ENCODE measurements around the gene KRTAP4-16.
"Not testable (repeated sequence)": the region's sequence is repeated elsewhere in the genome, so short reads cannot be mapped to it uniquely, and the experiment has no call there.

Gene KRTAP4-16

GRCh38 chr17:41101586-41102259, at the start of gene KRTAP4-16:
Gene KRTAP4-16, minus strand, starts transcription at chr17:41102209. Its CDS starts 0 bp downstream, at chr17:41102209.
- Histone ChIP-seq H3K27ac (ENCODE audit: low read length) (no peak within 1 kb of the TSS), H3K9ac (ENCODE audit: low read depth, low read length) (no peak within 1 kb of the TSS), H3K4me3 (ENCODE audit: low read length) (no peak within 1 kb of the TSS), H3K36me3 (ENCODE audit: insufficient read depth, low read depth, low read length) (no peaks in the 10 kb centered on the region), H3K9me3 (ENCODE audit: insufficient read depth, low read depth, low read length) (no peaks in the 10 kb centered on the region), H3K4me1 (ENCODE audit: insufficient read depth, low read length) (peaks cover 7% of the 10 kb centered on the region; the same call in 1 of the 2 replicates), H3K27me3 (ENCODE audit: insufficient read depth, low read length) (no peaks in the 10 kb centered on the region)

- Histone ChIP-seq H3K36me3 (ENCODE audit: insufficient read depth, low read depth, low read length) (no peaks in the 10 kb centered on the region), H3K27ac (ENCODE audit: low read length) (no peak overlapping the region), H3K4me1 (ENCODE audit: insufficient read depth, low read length) (no peaks in the 10 kb centered on the region), H3K9me3 (ENCODE audit: insufficient read depth, low read depth, low read length) (no peaks in the 10 kb centered on the region), H3K9ac (ENCODE audit: low read depth, low read length) (no peak overlapping the region), H3K4me3 (ENCODE audit: low read length) (no peak overlapping the region), H3K27me3 (ENCODE audit: insufficient read depth, low read length) (no peaks in the 10 kb centered on the region)
Measured at GRCh38 chr17:41151525-41151924, 49.5 kb upstream of the KRTAP4-16 start.

GRCh38 chr17:41150026-41150425, 48.0 kb upstream of the KRTAP4-16 start:
- Histone ChIP-seq H3K9ac (ENCODE audit: low read depth, low read length) (no peak overlapping the region), H3K27ac (ENCODE audit: low read length) (no peak overlapping the region), H3K4me3 (ENCODE audit: low read length) (no peak overlapping the region), H3K9me3 (ENCODE audit: insufficient read depth, low read depth, low read length) (no peaks in the 10 kb centered on the region), H3K4me1 (ENCODE audit: insufficient read depth, low read length) (no peaks in the 10 kb centered on the region), H3K27me3 (ENCODE audit: insufficient read depth, low read length) (no peaks in the 10 kb centered on the region), H3K36me3 (ENCODE audit: insufficient read depth, low read depth, low read length) (no peaks in the 10 kb centered on the region)

- Histone ChIP-seq H3K4me3 (ENCODE audit: low read length) (no peak within 1 kb of the TSS), H3K9ac (ENCODE audit: low read depth, low read length) (no peak within 1 kb of the TSS), H3K36me3 (ENCODE audit: insufficient read depth, low read depth, low read length) (no peaks in the 10 kb centered on the region), H3K27me3 (ENCODE audit: insufficient read depth, low read length) (no peaks in the 10 kb centered on the region), H3K9me3 (ENCODE audit: insufficient read depth, low read depth, low read length) (no peaks in the 10 kb centered on the region), H3K4me1 (ENCODE audit: insufficient read depth, low read length) (no peaks in the 10 kb centered on the region), H3K27ac (ENCODE audit: low read length) (no peak within 1 kb of the TSS)
Measured at GRCh38 chr17:41149652-41149985, 47.6 kb upstream of the KRTAP4-16 start, which contains the start of gene KRTAP4-5. Gene KRTAP4-5, minus strand, starts transcription at chr17:41149825. Its CDS starts 58 bp downstream, at chr17:41149767.

DNA sequence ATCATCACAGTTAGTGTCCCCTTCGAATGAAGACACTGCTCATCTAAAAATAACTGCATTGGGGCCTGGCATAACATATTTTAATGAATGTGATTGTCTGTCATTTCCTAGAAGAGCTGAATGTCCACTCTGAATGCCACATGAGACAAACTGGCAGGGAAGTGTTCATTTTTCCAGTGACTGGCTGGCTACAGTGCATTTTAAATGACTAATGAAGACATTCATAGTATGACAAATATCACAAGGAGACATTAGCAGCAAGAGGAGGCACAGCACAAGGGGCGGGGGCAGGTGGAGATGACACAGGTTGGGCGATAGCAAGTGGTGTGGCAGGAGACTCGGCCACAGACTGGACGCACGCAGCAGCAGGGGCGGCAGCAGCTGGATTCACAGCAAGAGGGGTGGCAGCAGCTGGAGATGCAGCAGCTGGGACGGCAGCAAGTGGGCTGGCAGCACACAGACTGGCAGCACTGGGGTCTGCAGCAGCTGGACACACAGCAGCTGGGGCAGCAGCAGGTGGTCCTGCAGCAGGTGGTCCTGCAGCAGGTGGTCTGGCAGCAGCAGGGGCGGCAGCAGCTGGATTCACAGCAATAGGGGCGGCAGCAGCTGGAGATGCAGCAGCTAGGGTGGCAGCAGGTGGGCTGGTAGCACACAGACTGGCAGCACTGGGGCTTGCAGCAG, 47.1 kb upstream of the KRTAP4-16 start:
- not testable (repeated sequence) for H3K9me3 ChIP-seq (ENCODE audit: insufficient read depth, low read depth, low read length); H3K4me3 ChIP-seq (ENCODE audit: low read length); H3K4me1 ChIP-seq (ENCODE audit: insufficient read depth, low read length); H3K27ac ChIP-seq (ENCODE audit: low read length); H3K36me3 ChIP-seq (ENCODE audit: insufficient read depth, low read depth, low read length); H3K9ac ChIP-seq (ENCODE audit: low read depth, low read length); H3K27me3 ChIP-seq (ENCODE audit: insufficient read depth, low read length)

GRCh38 chr17:41147531-41148204, 45.7 kb upstream of the KRTAP4-16 start:
- no peak overlapping the region for H3K9ac ChIP-seq (ENCODE audit: low read depth, low read length)
- H3K4me1 ChIP-seq (ENCODE audit: insufficient read depth, low read length) = no peaks in the 10 kb centered on the region
- H3K9me3 ChIP-seq (ENCODE audit: insufficient read depth, low read depth, low read length) = peaks cover 14% of the 10 kb centered on the region
- H3K27me3 ChIP-seq (ENCODE audit: insufficient read depth, low read length) = no peaks in the 10 kb centered on the region
- H3K27ac ChIP-seq (ENCODE audit: low read length) = no peak overlapping the region
- H3K36me3 ChIP-seq (ENCODE audit: insufficient read depth, low read depth, low read length) = no peaks in the 10 kb centered on the region
- no peak overlapping the region for H3K4me3 ChIP-seq (ENCODE audit: low read length)

GRCh38 chr17:41145261-41145660, 43.3 kb upstream of the KRTAP4-16 start:
- Histone ChIP-seq H3K4me3 (ENCODE audit: low read length) (no peak overlapping the region), H3K9me3 (ENCODE audit: insufficient read depth, low read depth, low read length) (peaks cover 14% of the 10 kb centered on the region), H3K27ac (ENCODE audit: low read length) (no peak overlapping the region), H3K27me3 (ENCODE audit: insufficient read depth, low read length) (no peaks in the 10 kb centered on the region), H3K36me3 (ENCODE audit: insufficient read depth, low read depth, low read length) (no peaks in the 10 kb centered on the region), H3K4me1 (ENCODE audit: insufficient read depth, low read length) (no peaks in the 10 kb centered on the region), H3K9ac (ENCODE audit: low read depth, low read length) (no peak overlapping the region)

DNA sequence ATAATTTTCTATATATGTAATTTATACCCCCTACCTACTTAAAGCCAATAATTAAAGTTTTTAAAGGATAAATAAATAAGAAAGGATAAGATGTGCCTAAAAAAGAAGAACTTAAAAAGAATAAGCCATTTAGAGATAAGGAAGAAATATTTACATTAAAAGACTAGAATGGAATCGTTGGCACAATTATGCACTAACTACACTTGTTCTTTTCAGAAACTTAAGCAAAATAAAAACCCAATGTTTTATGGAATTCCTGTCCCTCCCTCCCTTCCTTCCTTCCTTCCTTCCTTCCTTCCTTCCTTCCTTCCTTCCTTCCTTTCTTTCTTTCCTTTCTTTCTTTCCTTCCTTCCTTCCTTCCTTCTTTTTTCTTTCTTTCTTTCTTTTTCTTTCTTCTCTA, 42.8 kb upstream of the KRTAP4-16 start:
- Histone ChIP-seq H3K4me3 (ENCODE audit: low read length) (no peak overlapping the region), H3K27ac (ENCODE audit: low read length) (no peak overlapping the region)

GRCh38 chr17:41141361-41141760, 39.4 kb upstream of the KRTAP4-16 start:
- Histone ChIP-seq H3K9me3 (ENCODE audit: insufficient read depth, low read depth, low read length) (peaks cover 18% of the 10 kb centered on the region), H3K4me3 (ENCODE audit: low read length) (no peak overlapping the region), H3K4me1 (ENCODE audit: insufficient read depth, low read length) (no peaks in the 10 kb centered on the region), H3K27ac (ENCODE audit: low read length) (no peak overlapping the region), H3K9ac (ENCODE audit: low read depth, low read length) (no peak overlapping the region), H3K27me3 (ENCODE audit: insufficient read depth, low read length) (no peaks in the 10 kb centered on the region), H3K36me3 (ENCODE audit: insufficient read depth, low read depth, low read length) (no peaks in the 10 kb centered on the region)

More for the DNA sequence above, 42.8 kb upstream of the KRTAP4-16 start:
- H3K36me3 ChIP-seq (ENCODE audit: insufficient read depth, low read depth, low read length) = no peaks in the 10 kb centered on the region
- no peaks in the 10 kb centered on the region for H3K4me1 ChIP-seq (ENCODE audit: insufficient read depth, low read length)
- H3K9me3 ChIP-seq (ENCODE audit: insufficient read depth, low read depth, low read length) = peaks cover 14% of the 10 kb centered on the region
- no peaks in the 10 kb centered on the region for H3K27me3 ChIP-seq (ENCODE audit: insufficient read depth, low read length)
- H3K9ac ChIP-seq (ENCODE audit: low read depth, low read length) = no peak overlapping the region

- peaks cover 18% of the 10 kb centered on the region for H3K9me3 ChIP-seq (ENCODE audit: insufficient read depth, low read depth, low read length)
Measured at GRCh38 chr17:41140360-41141131, 38.5 kb upstream of the KRTAP4-16 start, which contains the start of gene KRTAP4-6. Gene KRTAP4-6, minus strand, starts transcription at chr17:41140544. Its CDS starts 57 bp downstream, at chr17:41140487.

GRCh38 chr17:41139865-41140264, 37.9 kb upstream of the KRTAP4-16 start:
- H3K27me3 ChIP-seq (ENCODE audit: insufficient read depth, low read length); H3K36me3 ChIP-seq (ENCODE audit: insufficient read depth, low read depth, low read length); H3K4me3 ChIP-seq (ENCODE audit: low read length); H3K27ac ChIP-seq (ENCODE audit: low read length); H3K9ac ChIP-seq (ENCODE audit: low read depth, low read length); H3K4me1 ChIP-seq (ENCODE audit: insufficient read depth, low read length): not testable (repeated sequence)
- H3K9me3 ChIP-seq (ENCODE audit: insufficient read depth, low read depth, low read length) = peaks cover 18% of the 10 kb centered on the region

More at GRCh38 chr17:41140360-41141131, 38.5 kb upstream of the KRTAP4-16 start, which contains the start of gene KRTAP4-6:
- H3K4me1 ChIP-seq (ENCODE audit: insufficient read depth, low read length) = no peaks in the 10 kb centered on the region
- H3K9ac ChIP-seq (ENCODE audit: low read depth, low read length) = no peak within 1 kb of the TSS
- no peak within 1 kb of the TSS for H3K4me3 ChIP-seq (ENCODE audit: low read length)
- no peaks in the 10 kb centered on the region for H3K36me3 ChIP-seq (ENCODE audit: insufficient read depth, low read depth, low read length)
- H3K27ac ChIP-seq (ENCODE audit: low read length) = no peak within 1 kb of the TSS
- H3K27me3 ChIP-seq (ENCODE audit: insufficient read depth, low read length) = no peaks in the 10 kb centered on the region
